ENCODE data around the gene ATP6V1G1.
"Not testable (repeated sequence)": the region's sequence is repeated elsewhere in the genome, so short reads cannot be mapped to it uniquely, and the experiment has no call there.

Gene ATP6V1G1

GRCh38 chr9:114587345-114588202, at the start of gene ATP6V1G1:
Gene ATP6V1G1 (plus strand): TSS chr9:114587769. CDS start chr9:114587839, 70 bp downstream.
- peak; percentile 100 for DNase-seq (ENCODE audit: low read depth, low spot score)

GRCh38 chr9:114538241-114538640, 49.3 kb upstream of the ATP6V1G1 start:
- no peak for DNase-seq (ENCODE audit: low read depth, low spot score)

GRCh38 chr9:114539701-114540380, 47.7 kb upstream of the ATP6V1G1 start:
- no peak for DNase-seq (ENCODE audit: low read depth, low spot score)

- no peak for DNase-seq (ENCODE audit: low read depth, low spot score)
Measured at GRCh38 chr9:114545055-114545454, 42.5 kb upstream of the ATP6V1G1 start.

- no peak for DNase-seq (ENCODE audit: low read depth, low spot score)
Measured at GRCh38 chr9:114546851-114547250, 40.7 kb upstream of the ATP6V1G1 start.

- peak; percentile 69 for DNase-seq (ENCODE audit: low read depth, low spot score)
Measured at GRCh38 chr9:114549697-114550330, 37.8 kb upstream of the ATP6V1G1 start.

- peak; percentile 98 for DNase-seq (ENCODE audit: low read depth, low spot score)
Measured at GRCh38 chr9:114551750-114552685, 35.6 kb upstream of the ATP6V1G1 start.

GRCh38 chr9:114552706-114553105, 34.9 kb upstream of the ATP6V1G1 start:
- DNase-seq (ENCODE audit: low read depth, low spot score): peak; percentile 50

GRCh38 chr9:114553202-114553601, 34.4 kb upstream of the ATP6V1G1 start:
- no peak for DNase-seq (ENCODE audit: low read depth, low spot score)

- DNase-seq (ENCODE audit: low read depth, low spot score): no peak
Measured at GRCh38 chr9:114555696-114556095, 31.9 kb upstream of the ATP6V1G1 start.

GRCh38 chr9:114558027-114558675, 29.4 kb upstream of the ATP6V1G1 start:
- DNase-seq (ENCODE audit: low read depth, low spot score): no peak

- DNase-seq (ENCODE audit: low read depth, low spot score): no peak
Measured at GRCh38 chr9:114559830-114560513, 27.6 kb upstream of the ATP6V1G1 start.

- DNase-seq (ENCODE audit: low read depth, low spot score): peak; percentile 45
Measured at GRCh38 chr9:114560956-114561355, 26.6 kb upstream of the ATP6V1G1 start.

- DNase-seq (ENCODE audit: low read depth, low spot score): no peak
Measured at GRCh38 chr9:114561771-114562170, 25.8 kb upstream of the ATP6V1G1 start.

- no peak for DNase-seq (ENCODE audit: low read depth, low spot score)
Measured at GRCh38 chr9:114565204-114565603, 22.4 kb upstream of the ATP6V1G1 start.

- no peak for DNase-seq (ENCODE audit: low read depth, low spot score)
Measured at GRCh38 chr9:114570742-114571141, 16.8 kb upstream of the ATP6V1G1 start.

- no peak for DNase-seq (ENCODE audit: low read depth, low spot score)
Measured at GRCh38 chr9:114571391-114571790, 16.2 kb upstream of the ATP6V1G1 start.

GRCh38 chr9:114572199-114572598, 15.4 kb upstream of the ATP6V1G1 start:
- no peak for DNase-seq (ENCODE audit: low read depth, low spot score)

- no peak for DNase-seq (ENCODE audit: low read depth, low spot score)
Measured at GRCh38 chr9:114574438-114574837, 13.1 kb upstream of the ATP6V1G1 start.

- DNase-seq (ENCODE audit: low read depth, low spot score): not testable (repeated sequence)
Measured at GRCh38 chr9:114576779-114577178, 10.8 kb upstream of the ATP6V1G1 start.

All from astrocyte of the hippocampus (primary cell).